Central memory CD8-positive, alpha-beta T cell (primary cell): Measurements from ENCODE around the gene ACAD9.
"Not testable (repeated sequence)": the region's sequence is repeated elsewhere in the genome, so short reads cannot be mapped to it uniquely, and the experiment has no call there.

Source experiments
- ATAC-seq: fragments of 150-1000 bp; cut with Tn5 transposase; replicated peaks from 2 replicates; pipeline ENCODE4 v1.10.0; 2022; ENCODE audit warnings: mild to moderate bottlenecking, moderate FRiP score, moderate number of reproducible peaks; ENCODE audit not compliant: poor library complexity, severe bottlenecking; ENCODE audit errors: extremely low read depth
- DNase-seq, 2 donors: peaks; one replicate each; pipeline ENCODE4 v3.0.0; 2021; ENCODE audit warnings: low spot score in 2 of 2
- H3K27ac Mint-ChIP-seq: one replicate; pipeline ENCODE4 v1.8.0; 2022; ENCODE audit warnings: low read depth, mild to moderate bottlenecking, moderate library complexity, mixed read lengths
- H3K27me3 Mint-ChIP-seq: one replicate; pipeline ENCODE4 v1.8.0; 2022; ENCODE audit warnings: mixed read lengths
- H3K36me3 Mint-ChIP-seq: one replicate; pipeline ENCODE4 v1.8.0; 2022; ENCODE audit warnings: mild to moderate bottlenecking, moderate library complexity, mixed read lengths; ENCODE audit not compliant: insufficient read depth
- H3K4me1 Mint-ChIP-seq: one replicate; pipeline ENCODE4 v1.8.0; 2022; ENCODE audit warnings: mixed read lengths
- H3K4me3 Mint-ChIP-seq: one replicate; pipeline ENCODE4 v1.8.0; 2022; ENCODE audit warnings: mild to moderate bottlenecking, moderate library complexity, mixed read lengths
- H3K9me3 Mint-ChIP-seq: one replicate; pipeline ENCODE4 v1.8.0; 2022; ENCODE audit warnings: mixed read lengths

ACAD9 gene

DNA sequence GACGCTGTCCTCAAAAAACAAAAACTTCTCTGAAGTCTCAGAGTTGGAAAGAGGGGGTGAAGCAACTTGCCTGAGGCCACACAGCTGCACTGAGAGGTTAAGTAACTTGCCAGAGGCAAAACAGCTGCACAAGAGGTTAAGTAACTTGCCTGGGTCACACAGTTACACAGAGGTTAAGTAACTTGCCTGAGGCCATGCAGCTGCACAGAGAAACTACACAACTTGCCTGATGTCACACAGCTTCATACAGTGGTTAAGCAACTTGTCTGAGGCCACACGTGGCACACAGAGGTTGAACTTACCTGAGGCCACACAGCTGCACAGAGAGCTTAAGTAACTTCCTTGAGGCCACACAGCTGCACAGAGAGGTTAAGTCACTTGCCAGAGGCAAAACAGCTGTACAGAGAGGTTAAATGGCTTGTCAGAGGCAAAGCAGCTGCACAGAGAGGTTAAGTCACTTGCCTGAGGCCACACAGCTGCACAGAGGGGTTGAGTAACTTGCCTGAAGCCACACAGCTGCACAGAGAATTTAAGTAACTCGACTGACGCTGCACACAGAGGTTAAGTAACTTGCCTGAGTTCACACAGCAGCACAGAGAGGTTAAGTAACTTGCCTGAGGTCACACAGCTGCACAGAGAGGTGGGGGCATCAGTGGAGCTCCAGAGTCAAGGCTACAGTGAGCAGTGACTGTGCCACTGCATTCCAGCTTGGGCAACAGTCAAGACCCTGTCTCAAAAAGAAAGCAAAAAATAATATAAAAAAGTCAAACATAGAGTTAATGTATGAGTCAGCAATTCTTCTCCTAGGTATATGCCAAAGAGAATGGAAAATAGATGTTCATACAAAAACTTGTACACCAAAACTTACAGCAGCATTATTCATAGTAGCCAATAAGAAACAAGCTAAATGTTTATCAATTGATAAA lies 12.0 kb upstream of the ACAD9 start:
- no peaks in the 10 kb centered on the region for H3K27me3 Mint-ChIP-seq
- H3K36me3 Mint-ChIP-seq = no peaks in the 10 kb centered on the region
- ATAC-seq (no peak), DNase-seq (no peak)
- no peaks in the 10 kb centered on the region for H3K4me1 Mint-ChIP-seq
- no peak overlapping the region for H3K4me3 Mint-ChIP-seq
- no peaks in the 10 kb centered on the region for H3K9me3 Mint-ChIP-seq
- H3K27ac Mint-ChIP-seq = no peak overlapping the region

DNA sequence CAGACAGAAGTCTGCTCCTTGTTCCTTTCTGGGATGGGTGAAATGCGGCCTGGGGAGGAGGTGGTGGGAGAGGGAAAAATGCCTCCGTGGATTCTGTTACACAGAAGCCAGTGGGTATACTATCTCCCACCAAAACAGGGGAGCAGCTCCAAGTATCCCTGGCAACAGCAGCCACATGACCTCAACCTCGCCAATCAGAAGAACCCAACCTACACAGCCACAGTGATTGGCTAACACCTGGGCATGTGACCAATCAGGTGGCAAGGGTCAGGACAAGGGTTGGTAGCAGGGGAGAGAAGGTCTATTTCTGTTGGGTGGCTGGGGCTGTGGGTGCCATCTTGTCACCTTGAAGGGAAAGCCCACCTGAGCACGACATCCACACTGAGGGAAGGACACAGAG lies 9.1 kb upstream of the ACAD9 start:
- no peak for DNase-seq
- H3K36me3 Mint-ChIP-seq = no peaks in the 10 kb centered on the region
- H3K27me3 Mint-ChIP-seq = no peaks in the 10 kb centered on the region
- no peak overlapping the region for H3K27ac Mint-ChIP-seq
- no peaks in the 10 kb centered on the region for H3K4me1 Mint-ChIP-seq
- ATAC-seq = no peak
- no peak overlapping the region for H3K4me3 Mint-ChIP-seq
- H3K9me3 Mint-ChIP-seq = no peaks in the 10 kb centered on the region

DNA sequence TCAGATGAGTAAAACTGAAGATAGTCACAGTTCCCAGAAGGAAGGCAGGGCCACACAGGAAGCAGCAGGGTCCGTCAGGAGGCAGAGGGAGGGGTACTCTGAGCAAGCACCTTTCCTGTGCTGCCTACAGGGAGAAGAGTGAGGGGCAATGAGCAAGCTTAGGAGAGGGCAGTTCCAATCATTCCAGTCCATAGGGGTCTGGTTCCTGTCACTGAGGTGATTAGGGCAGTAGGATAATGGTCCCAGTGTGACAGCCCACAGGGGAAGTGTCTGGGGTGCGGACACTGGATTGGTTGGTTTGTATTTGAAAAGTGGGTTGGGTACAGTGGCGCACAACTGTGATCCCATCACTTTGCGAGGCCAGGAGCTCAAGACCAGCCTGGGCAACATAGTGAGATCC lies 7.1 kb upstream of the ACAD9 start:
- ATAC-seq (no peak), DNase-seq (no peak)
- Mint-ChIP-seq H3K9me3 (no peaks in the 10 kb centered on the region), H3K4me1 (no peaks in the 10 kb centered on the region), H3K27ac (no peak overlapping the region), H3K27me3 (no peaks in the 10 kb centered on the region), H3K4me3 (no peak overlapping the region), H3K36me3 (no peaks in the 10 kb centered on the region)

DNA sequence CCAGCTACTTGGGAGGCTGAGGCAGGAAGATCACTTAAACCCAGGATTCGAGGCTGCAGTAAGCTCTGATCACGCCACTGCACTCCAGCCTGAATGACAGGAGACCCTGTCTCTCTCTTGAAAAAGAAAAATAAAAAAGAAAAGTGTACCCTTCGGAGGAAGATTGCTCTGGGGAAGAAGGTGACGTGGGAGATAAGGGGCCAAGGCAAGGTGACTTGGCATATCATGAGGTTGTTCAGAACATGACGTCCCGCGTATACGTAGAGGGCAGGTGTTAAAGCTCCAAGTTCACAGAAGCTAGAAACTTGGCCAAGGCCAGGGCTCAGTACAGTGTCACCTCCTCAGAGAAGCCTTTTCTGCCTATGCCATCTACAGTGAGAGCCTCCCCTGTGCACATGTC lies 6.7 kb upstream of the ACAD9 start:
- DNase-seq (no peak), ATAC-seq (no peak)
- Mint-ChIP-seq H3K4me3 (no peak overlapping the region), H3K27me3 (no peaks in the 10 kb centered on the region), H3K27ac (peak overlapping the region; percentile 20), H3K36me3 (no peaks in the 10 kb centered on the region), H3K9me3 (no peaks in the 10 kb centered on the region), H3K4me1 (peaks cover 3% of the 10 kb centered on the region)

DNA sequence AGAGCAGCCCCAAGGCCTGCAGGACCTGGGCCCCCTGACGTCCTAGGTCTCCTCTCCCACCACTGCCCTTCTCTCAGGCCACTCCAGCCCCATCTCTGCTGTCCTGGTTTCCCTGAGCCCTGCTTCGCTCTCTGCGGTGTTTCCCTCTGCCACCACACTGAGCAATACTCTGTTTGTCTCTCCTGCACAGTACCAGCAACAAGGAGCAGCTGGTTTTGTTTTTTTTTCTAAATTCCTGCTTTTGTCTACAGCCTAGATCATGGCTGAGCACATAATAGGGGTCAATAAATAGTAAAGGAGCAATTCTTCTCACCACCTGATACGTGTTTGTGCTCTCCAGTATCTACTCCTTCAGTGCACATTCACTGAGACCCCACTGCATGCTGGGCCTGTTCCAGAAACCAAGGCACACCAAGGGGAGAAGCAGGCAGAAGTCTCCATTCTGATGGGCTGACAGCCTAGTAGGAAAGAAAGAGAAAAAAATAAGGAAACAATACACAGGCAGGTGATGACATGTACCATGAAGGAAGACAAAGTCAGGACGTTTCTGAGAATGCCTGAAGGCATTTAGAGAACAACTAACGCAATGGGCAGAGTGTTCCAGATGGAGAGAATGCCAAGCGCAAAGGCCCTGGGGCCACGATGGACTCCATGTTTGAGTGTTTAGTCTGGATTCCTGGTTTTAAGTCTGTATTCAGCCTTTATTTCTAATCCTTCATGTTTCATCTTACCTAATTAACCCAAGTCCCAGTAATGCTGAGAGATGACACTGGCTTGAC lies 6.0 kb upstream of the ACAD9 start:
- no peaks in the 10 kb centered on the region for H3K9me3 Mint-ChIP-seq
- ATAC-seq (no peak), DNase-seq (no peak)
- H3K27me3 Mint-ChIP-seq = no peaks in the 10 kb centered on the region
- peaks cover 10% of the 10 kb centered on the region for H3K4me1 Mint-ChIP-seq
- H3K27ac Mint-ChIP-seq = peak overlapping the region; percentile 20
- peaks cover 3% of the 10 kb centered on the region for H3K36me3 Mint-ChIP-seq
- no peak overlapping the region for H3K4me3 Mint-ChIP-seq

DNA sequence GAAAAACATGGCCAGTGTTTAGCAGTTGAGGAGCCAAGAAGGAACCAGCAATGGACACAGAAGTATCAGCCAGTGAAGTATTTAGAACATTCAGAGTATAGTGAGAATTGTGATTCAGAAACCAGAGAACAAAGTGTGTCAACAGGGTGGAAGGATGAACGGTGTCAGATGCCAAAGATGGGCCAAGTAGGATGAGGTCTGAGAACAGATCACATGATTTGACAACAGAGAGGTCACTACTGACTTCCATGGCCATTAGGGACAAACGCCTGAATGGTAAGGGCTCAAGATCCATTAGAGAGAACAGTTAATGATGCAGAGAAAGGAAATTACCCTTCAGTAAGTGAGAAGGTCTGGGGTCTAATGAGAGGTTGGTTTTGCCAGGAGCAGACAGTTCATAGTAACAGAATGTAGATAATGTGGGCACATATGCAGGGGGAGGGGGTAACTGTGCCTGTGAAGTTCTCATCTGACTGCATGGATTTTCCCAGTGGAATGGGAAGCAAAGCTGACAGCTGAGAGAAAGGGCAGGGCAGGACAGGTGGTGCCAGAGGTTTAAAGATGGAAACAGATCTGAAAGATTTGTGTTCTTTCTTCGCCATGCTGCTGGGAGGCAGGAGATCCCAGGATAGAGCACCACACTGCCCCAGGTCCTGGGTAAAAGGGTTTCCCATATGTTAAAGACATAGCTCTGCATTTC lies 4.8 kb upstream of the ACAD9 start:
- DNase-seq = no peak
- Mint-ChIP-seq H3K4me3 (no peak overlapping the region), H3K4me1 (peaks cover 21% of the 10 kb centered on the region), H3K27ac (no peak overlapping the region), H3K9me3 (no peaks in the 10 kb centered on the region), H3K36me3 (peaks cover 13% of the 10 kb centered on the region), H3K27me3 (no peaks in the 10 kb centered on the region)
- ATAC-seq = no peak

DNA sequence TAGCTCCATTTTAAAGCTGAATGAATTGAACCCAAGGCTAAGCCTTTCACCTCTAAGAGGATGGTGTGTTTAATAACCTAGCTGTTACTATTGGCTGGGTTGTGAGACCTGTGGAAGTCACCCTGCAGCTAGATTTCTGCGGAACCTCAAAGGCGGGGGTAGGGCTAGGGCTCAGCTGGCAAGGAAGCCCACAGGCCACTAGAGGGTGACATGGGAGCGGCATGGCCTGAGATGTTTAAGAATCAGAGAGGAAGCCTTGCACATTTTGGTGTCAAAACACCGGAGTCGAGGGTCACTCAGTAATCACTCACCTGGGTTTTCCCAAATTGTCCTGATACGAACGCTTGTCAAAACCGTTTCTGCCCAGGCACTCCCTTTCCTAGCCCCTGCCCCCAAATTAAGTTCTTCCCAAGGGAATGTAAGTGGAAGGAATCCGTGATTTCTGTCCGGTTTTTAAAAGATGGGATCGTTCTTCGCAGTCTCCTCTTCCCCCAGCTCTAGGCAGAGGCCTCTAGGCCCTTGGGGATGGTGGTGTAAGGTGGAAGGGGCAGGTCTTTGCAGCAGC lies 3.8 kb upstream of the ACAD9 start:
- H3K27ac Mint-ChIP-seq = no peak overlapping the region
- no peak for ATAC-seq
- peak in 1 of 2 donors; percentile 22 for DNase-seq
- peaks cover 29% of the 10 kb centered on the region for H3K4me1 Mint-ChIP-seq
- H3K36me3 Mint-ChIP-seq = peaks cover 19% of the 10 kb centered on the region
- no peaks in the 10 kb centered on the region for H3K27me3 Mint-ChIP-seq
- H3K4me3 Mint-ChIP-seq = no peak overlapping the region
- no peaks in the 10 kb centered on the region for H3K9me3 Mint-ChIP-seq

DNA sequence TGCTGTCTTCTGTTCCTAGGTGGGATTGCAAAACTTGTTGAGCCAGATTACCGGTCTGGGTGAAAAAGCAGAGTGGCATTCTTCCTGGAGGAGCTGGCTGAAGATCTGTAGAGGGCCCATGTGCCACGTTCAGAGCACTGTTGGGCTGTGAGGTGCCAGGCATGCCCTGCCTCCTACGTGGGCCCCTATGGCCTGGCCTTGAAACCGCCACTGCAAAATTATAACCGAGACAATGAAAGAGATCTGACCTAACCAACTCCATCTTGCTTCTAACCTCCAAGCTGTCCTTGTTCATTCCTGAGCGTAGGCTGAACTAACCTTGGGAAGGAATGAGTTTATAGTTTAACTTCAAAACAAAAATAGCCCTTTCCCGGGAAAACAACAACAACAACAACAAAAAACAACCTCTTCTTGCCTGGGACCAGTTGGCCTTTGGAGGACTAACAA lies 1.4 kb upstream of the ACAD9 start:
- H3K9me3 Mint-ChIP-seq = no peaks in the 10 kb centered on the region
- no peak for DNase-seq
- no peaks in the 10 kb centered on the region for H3K27me3 Mint-ChIP-seq
- H3K4me3 Mint-ChIP-seq = peak overlapping the region; percentile 80
- H3K36me3 Mint-ChIP-seq = peaks cover 21% of the 10 kb centered on the region
- no peak for ATAC-seq
- peak overlapping the region; percentile 97 for H3K27ac Mint-ChIP-seq
- peaks cover 50% of the 10 kb centered on the region for H3K4me1 Mint-ChIP-seq

DNA sequence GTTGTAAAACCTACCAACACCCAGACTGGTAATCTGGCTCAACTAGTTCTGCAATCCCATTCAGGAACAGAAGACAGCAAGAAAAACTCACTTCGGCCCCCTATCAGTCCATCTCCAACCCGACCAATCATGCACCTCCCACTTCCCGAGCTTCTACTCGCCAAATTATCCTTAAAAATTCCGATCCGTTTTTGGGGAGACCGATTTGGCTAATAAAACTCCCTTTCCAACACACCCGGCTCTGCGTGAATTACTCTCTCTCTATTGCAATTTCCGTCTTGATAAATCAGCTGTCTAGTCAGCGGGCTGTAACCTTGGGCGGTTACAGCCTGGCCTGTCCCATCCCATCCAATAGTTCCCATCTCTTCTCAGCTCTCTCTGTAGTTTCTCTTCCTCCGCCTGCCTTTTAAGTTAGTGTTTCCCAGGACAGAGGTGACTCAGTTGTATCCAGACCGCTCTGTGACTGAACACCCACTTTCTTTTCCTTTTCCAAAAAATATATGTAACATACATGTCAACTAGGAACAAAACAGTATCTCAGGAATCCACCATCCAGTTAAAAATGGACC lies 780 bp upstream of the ACAD9 start:
- Mint-ChIP-seq H3K27ac (peak overlapping the region; percentile 97), H3K27me3 (no peaks in the 10 kb centered on the region), H3K4me1 (peaks cover 51% of the 10 kb centered on the region), H3K36me3 (peaks cover 21% of the 10 kb centered on the region), H3K4me3 (peak overlapping the region; percentile 80), H3K9me3 (no peaks in the 10 kb centered on the region)
- ATAC-seq (peak; percentile 57), DNase-seq (no peak)

DNA sequence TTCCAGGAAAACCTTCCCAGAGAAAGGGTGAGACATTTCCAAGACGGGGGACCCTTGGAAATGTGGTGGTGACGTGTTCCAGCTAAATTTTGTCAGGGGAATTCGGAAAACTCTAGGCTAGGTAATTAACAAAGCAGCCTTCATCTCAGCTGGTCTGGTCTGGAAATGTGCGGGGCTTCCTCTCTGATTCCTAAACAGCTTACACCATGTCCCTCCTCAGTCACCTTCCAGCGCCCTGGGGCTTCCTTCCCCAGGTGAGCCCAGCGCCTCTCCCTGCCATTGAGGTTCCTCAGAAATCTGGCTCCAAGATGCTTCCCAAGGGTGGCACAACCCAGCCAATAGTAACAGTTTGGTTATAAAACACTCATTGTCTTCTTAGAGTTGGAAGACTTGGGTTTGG lies 571 bp downstream of the ACAD9 start:
- Mint-ChIP-seq H3K9me3 (no peaks in the 10 kb centered on the region), H3K4me1 (peaks cover 56% of the 10 kb centered on the region), H3K27ac (peak overlapping the region; percentile 97), H3K27me3 (no peaks in the 10 kb centered on the region), H3K36me3 (peaks cover 27% of the 10 kb centered on the region), H3K4me3 (peak overlapping the region; percentile 80)
- ATAC-seq (no peak), DNase-seq (no peak)

DNA sequence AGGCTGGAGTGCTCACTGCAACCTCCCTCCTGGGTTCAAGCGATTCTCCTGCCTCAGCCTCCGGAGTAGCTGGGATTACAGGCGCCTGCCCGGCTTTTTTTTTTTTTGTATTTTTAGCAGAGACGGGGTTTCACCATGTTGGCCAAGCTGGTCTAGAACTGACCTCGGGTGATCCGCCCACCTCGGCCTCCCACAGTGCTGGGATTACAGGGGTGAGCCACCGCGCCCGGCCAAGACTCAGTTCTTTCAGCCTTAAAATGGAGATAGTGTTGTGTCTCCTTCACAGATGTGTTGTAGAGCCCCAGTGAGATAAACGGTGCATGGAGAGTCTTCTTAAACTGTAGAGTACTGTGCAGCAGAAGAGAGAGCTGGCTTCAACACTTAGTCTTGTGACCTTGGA lies 1.0 kb downstream of the ACAD9 start:
- H3K4me3 Mint-ChIP-seq = peak overlapping the region; percentile 80
- peak overlapping the region; percentile 97 for H3K27ac Mint-ChIP-seq
- peaks cover 27% of the 10 kb centered on the region for H3K36me3 Mint-ChIP-seq
- not testable (repeated sequence) for H3K27me3 Mint-ChIP-seq, H3K9me3 Mint-ChIP-seq, DNase-seq, ATAC-seq
- H3K4me1 Mint-ChIP-seq = peaks cover 56% of the 10 kb centered on the region

DNA sequence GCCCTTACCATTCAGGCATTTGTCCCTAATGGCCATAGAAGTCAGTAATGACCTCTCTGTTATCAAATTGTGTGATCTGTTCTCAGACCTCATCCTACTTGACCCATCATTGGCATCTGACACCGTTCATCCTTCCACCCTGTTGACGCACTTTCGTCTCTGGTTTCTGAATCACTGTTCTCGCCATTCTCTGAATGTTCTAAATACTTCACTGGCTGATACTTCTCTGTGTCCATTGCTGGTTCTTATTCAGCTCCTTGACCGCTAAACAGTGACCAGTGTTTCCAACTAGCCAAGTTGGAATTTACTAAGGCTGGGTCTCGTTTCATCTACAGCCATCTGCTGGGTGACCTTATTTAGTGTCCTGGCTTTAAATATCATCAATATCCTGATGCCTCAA lies 2.2 kb downstream of the ACAD9 start:
- Mint-ChIP-seq H3K27me3 (no peaks in the 10 kb centered on the region), H3K36me3 (peaks cover 29% of the 10 kb centered on the region), H3K27ac (peak overlapping the region; percentile 1), H3K4me1 (peaks cover 56% of the 10 kb centered on the region), H3K9me3 (no peaks in the 10 kb centered on the region), H3K4me3 (peak overlapping the region; percentile 80)
- ATAC-seq = no peak
- no peak for DNase-seq
